ENCODE measurements around the gene GARS1.
"Not testable (repeated sequence)": the region's sequence is repeated elsewhere in the genome, so short reads cannot be mapped to it uniquely, and the experiment has no call there.

Gene GARS1, protein sequence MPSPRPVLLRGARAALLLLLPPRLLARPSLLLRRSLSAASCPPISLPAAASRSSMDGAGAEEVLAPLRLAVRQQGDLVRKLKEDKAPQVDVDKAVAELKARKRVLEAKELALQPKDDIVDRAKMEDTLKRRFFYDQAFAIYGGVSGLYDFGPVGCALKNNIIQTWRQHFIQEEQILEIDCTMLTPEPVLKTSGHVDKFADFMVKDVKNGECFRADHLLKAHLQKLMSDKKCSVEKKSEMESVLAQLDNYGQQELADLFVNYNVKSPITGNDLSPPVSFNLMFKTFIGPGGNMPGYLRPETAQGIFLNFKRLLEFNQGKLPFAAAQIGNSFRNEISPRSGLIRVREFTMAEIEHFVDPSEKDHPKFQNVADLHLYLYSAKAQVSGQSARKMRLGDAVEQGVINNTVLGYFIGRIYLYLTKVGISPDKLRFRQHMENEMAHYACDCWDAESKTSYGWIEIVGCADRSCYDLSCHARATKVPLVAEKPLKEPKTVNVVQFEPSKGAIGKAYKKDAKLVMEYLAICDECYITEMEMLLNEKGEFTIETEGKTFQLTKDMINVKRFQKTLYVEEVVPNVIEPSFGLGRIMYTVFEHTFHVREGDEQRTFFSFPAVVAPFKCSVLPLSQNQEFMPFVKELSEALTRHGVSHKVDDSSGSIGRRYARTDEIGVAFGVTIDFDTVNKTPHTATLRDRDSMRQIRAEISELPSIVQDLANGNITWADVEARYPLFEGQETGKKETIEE

DNA sequence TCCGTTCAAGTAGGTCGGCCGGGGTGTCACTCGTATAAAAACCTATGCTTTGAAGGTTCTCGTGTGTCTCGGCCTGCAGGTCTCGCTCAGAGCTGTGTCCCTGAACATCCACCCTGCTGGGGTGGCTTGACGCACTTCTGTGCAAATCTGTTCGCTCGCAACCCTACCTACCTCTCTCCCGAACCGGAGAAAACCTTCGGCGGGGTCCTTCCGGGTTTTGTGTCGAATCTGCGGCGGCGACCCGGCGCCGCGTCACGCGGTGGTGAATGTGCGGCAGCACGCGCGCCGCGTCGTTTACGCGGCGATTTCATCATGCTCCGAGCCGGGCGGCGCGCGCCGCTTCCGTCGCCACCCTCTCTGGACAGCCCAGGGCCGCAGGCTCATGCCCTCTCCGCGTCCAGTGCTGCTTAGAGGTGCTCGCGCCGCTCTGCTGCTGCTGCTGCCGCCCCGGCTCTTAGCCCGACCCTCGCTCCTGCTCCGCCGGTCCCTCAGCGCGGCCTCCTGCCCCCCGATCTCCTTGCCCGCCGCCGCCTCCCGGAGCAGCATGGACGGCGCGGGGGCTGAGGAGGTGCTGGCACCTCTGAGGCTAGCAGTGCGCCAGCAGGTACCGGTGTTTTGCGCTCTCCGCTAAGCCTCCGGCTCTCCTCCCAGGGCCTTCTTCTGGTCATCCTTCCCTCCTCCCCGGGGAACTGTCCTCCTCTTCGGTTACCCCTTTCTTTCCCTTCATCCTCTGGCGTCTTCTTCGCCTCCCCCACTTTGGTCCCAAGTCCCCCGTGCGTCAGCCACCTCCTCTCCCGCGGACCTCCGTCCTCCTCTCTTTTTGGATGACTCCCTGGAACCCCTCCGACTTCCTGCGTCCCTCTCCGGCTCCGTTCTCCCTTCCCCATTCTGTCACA is at the start of gene GARS1:
TSS of gene GARS1 (plus strand) at position 339 of the 896 bp plus-strand sequence. CDS start at position 383, 44 bp downstream.
- DNase-seq, result peak; percentile 79 to 84 (median 83)

DNA sequence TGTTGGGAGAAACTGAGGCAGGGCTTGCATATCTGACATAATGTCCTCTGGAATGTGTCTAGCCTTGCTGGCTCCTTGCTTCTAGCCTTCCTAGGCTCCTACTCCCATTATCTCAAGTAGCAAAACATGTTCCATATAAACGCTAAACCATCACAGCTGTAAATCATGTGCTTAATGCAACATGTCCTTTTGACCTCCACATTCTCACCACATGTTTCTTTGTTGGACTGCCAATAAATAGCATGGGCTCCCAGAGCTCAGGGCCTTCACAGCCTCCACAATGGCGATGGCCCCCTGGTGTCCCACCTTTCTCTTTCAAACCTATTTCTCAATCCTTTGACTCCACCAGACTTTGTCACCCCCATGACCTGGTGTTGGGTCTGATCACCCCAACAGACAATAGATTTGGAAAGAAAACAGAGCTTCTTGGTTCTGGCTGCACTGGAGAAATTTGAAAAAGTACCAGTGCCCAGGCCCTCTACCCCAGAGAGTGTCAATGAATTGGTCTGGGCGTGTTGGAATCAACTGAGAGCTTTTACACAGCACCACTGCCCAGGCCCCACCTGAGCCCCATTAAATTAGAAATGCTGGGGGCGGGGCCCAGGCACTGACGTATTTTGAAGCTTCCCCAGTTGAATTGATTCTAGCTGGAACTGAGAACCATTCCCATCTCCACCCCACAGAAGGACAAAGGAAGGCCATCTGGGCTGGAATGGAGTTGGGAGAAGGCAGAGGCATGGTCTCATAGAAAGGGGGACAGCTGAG is 48.7 kb upstream of the GARS1 start:
- no peak for DNase-seq

DNA sequence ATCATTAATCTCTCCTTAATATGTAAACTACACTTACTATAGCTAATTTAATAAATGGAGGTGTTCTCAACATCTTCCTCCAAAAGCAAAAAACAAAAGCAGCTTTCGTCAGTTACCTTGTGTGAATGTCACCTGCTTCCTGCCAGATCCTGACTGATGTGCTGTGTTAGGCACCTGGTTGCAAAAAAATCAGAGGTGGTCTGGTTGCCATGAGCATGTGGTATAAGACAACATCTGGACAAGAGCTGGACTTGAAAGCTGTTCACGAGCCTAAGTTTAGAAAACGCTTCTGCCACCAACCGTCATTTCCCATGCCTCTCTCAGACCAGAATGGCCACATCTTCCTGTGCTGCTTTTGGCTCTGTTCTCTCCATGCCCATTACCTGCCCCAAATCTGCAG is 48.1 kb upstream of the GARS1 start:
- DNase-seq, result no peak

GRCh38 chr7:30548845-30549244 is 45.8 kb upstream of the GARS1 start:
- peak in 1 of 4 experiments; percentile 9 for DNase-seq

DNA sequence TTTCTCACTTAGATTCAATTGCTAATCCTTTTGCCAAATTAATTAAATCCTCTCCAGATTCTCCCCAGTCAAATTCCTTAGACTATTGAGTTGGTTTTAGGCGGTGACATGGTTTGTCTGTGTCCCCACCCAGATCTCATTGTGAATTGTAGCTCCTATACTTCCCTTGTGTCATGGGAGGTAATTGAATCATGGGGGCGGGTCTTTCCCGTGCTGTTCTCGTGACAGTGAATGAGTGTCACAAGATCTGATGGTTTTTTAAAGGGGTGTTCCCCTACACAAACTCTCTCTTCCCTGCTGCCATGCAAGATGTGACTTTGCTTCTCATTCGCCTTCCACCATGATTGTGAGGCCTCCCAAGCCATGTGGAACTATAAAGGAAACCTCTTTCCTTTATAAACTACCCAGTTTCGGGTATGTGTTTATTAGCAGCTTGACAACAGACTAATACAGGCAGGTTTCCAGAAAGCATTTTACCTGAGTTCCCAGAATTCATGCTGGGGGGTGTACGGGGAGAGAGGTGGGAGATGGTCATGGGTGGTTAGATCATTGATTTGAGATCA is 44.7 kb upstream of the GARS1 start:
- no peak for DNase-seq

GRCh38 chr7:30552330-30552729 is 42.3 kb upstream of the GARS1 start:
- no peak for DNase-seq

- DNase-seq, result no peak
Observed at GRCh38 chr7:30553141-30553540, 41.5 kb upstream of the GARS1 start.

GRCh38 chr7:30553546-30553945 is 41.1 kb upstream of the GARS1 start:
- no peak for DNase-seq

- no peak for DNase-seq
Observed at GRCh38 chr7:30555525-30555924, 39.2 kb upstream of the GARS1 start.

DNA sequence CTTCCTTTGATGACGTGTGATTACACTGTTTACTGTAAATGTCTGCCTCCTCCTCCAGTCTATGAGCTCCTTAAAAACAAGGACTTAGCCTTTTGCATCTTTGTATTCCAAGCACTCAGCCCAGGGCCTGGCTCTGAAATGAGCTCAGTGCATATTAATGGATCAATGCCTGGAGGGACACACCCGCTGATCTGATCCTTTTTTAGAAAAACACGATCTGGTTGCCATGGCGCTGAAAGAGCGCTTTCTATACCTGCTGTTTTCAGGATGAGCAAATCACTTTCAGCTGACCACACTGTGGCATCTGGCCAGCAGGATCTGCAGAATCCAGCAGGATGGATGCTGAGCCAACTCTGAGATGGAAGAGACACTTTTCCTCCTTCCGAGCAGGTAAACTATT is 37.8 kb upstream of the GARS1 start:
- DNase-seq, result no peak

DNA sequence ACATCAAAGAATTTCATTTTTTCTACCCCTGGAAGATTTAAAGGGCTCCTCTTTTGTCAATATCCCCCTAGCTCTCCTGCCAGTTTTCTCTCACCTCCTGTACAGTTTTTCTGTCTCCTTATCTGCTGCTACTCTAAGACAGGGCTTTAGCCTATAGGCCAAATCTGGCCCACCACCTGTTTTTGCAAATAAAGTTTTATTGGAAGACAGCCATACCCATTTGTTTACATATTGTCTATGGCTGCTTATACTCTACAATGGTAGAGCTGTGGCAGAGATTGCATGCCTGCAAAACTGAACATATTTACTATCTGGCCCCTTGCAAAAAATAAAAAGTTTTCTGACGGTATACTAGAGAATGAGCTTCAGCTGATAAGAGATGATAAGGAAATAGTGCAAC is 37.4 kb upstream of the GARS1 start:
- no peak for DNase-seq

GRCh38 chr7:30559611-30560010 is 35.1 kb upstream of the GARS1 start:
- no peak for DNase-seq

GRCh38 chr7:30561389-30561788 is 33.3 kb upstream of the GARS1 start:
- no peak for DNase-seq

- no peak for DNase-seq
Observed at GRCh38 chr7:30562498-30562897, 32.2 kb upstream of the GARS1 start.

GRCh38 chr7:30562909-30563308 is 31.8 kb upstream of the GARS1 start:
- no peak for DNase-seq

DNA sequence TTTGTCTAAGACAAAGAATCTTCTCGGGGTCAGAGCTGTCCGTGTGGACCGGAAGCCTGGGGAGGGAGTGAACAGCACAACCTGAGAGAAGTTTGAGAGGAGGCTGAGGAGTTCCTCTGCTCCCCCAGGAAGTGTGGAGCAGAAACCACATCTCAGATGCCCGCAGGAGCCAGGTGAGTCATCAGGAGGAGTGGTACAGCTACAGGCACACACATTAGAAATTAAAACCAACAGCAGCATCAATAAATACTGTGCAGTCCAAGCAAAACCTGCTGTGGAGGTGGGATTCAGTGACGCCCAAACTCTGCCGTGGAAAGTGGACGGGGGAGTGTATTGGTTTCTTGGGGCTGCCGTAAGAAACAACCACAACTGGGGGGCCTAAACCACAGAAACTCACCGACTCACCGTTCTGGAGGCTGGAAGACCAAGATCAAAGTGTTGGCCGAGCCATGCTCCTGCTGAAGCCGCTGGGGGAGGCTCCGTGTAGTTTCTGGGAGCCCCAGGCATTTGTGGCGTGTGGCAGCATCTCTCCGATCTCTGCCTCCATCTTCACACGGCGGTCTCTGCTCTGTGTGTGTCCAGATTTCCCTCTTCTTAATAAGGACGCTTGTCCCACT is 31.2 kb upstream of the GARS1 start:
- DNase-seq, result no peak

DNA sequence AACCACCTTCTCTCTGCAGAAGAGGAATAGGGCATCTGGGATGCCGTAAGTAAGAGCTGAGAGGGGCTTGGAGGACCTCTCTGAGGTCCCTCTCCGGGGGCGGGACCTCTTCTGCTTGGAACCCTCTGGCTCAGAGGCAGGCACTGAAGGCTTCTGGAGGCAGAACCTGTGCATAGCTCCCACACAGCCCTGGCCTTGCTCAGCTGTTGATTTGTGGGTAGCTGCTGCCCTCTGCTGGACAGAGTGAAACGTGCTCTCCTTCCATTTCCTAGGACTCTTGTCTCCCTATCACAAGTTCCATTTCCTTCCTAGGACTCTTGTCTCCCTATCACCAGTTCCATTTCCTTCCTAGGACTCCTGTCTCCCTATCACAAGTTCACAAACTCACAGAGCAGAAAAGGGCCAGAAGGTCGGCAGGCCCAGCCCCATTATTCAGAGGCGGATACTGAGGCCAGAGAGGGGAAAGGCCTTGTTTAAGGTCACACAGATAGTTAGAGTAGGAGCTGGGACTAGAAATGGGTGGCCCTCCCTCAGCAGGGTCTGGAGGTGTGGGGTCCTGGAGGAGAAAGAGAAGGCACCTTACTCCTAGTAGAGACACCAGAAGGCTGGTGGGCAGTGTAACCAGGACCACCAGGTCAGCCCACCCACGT is 30.3 kb upstream of the GARS1 start:
- DNase-seq, result peak; percentile 30 to 68 (median 52)

- DNase-seq, result no peak
Observed at GRCh38 chr7:30566596-30566995, 28.1 kb upstream of the GARS1 start.

DNA sequence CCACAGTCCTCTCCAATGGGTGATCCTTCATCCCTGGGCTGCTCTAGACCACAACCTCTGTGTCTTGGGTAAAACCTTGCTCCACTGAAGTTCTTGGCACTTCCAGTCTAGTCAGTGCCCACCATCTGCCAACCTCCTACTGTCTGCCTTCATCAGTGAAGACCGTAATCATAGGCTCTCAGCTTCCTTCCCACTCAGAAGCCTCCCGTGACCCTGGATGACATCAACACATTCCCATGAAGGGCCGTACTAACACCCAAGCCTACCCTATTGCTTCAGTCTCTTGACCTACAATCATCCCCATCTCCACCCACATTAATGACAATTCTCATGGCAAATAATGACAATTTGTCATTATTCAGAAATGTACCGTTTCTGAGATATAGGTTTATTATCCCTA is 27.6 kb upstream of the GARS1 start:
- DNase-seq, result no peak

- DNase-seq, result not testable (repeated sequence)
Observed at GRCh38 chr7:30570238-30570637, 24.4 kb upstream of the GARS1 start.

GRCh38 chr7:30572212-30572841 is 22.4 kb upstream of the GARS1 start:
- DNase-seq, result no peak

Measured in activated naive CD4-positive, alpha-beta T cell (primary cell).